GM18951 (cell line): ENCODE data around the gene LSM4.
"Not testable (repeated sequence)": the region's sequence is repeated elsewhere in the genome, so short reads cannot be mapped to it uniquely, and the experiment has no call there.

Experiments used
- POLR2A ChIP-seq: IDR thresholded peaks from 4 replicates; pipeline ENCODE4 v1.6.1; 2011; ENCODE audit warnings: mild to moderate bottlenecking; ENCODE audit not compliant: insufficient read length, insufficient read depth; ENCODE audit errors: extremely low read depth
- in situ Hi-C: fragments of 300-500 bp; cut with MboI; formaldehyde crosslinking; loops from one replicate; pipeline ENCODE4 v1.12.0; 2022; ENCODE audit warnings: low sequenced_read_pairs, mixed read lengths, inconsistent platforms; ENCODE audit not compliant: unreplicated experiment

Gene LSM4

GRCh38 chr19:18333680-18334079, 10.8 kb upstream of the LSM4 start:
- in situ Hi-C loops: no loop called here
- no peak for TF ChIP-seq POLR2A

GRCh38 chr19:18332917-18333530, 10.1 kb upstream of the LSM4 start:
- TF ChIP-seq POLR2A: no peak

GRCh38 chr19:18330868-18331267, 8.0 kb upstream of the LSM4 start:
- in situ Hi-C loops: no loop called here
- no peak for TF ChIP-seq POLR2A

More at GRCh38 chr19:18332917-18333530, 10.1 kb upstream of the LSM4 start:
- in situ Hi-C loops: no loop called here

GRCh38 chr19:18329035-18329376, 6.1 kb upstream of the LSM4 start:
- in situ Hi-C loops: loop anchor here (5.0 kb wide), 1 partner anchor 52 kb away; no protein-coding TSS in a partner anchor
- TF ChIP-seq POLR2A: no peak

- in situ Hi-C loops: loop anchor here (5.0 kb wide), 1 partner anchor 51 kb away; no protein-coding TSS in a partner anchor
Measured at GRCh38 chr19:18328340-18329034, 5.6 kb upstream of the LSM4 start.

GRCh38 chr19:18326772-18327171, 3.9 kb upstream of the LSM4 start:
- in situ Hi-C loops: loop anchor here (5.0 kb wide), 1 partner anchor 49 kb away; no protein-coding TSS in a partner anchor
- TF ChIP-seq POLR2A: no peak

More at GRCh38 chr19:18328340-18329034, 5.6 kb upstream of the LSM4 start:
- peak; percentile 46 for TF ChIP-seq POLR2A

- in situ Hi-C loops: not testable (repeated sequence)
Measured at GRCh38 chr19:18324373-18324731, 1.5 kb upstream of the LSM4 start.

- no peak for TF ChIP-seq POLR2A
- in situ Hi-C loops: no loop called here
Measured at GRCh38 chr19:18322318-18322758, 538 bp downstream of the LSM4 start.

- in situ Hi-C loops: no loop called here
Measured at GRCh38 chr19:18321734-18322102, 1.2 kb downstream of the LSM4 start.

GRCh38 chr19:18320865-18321733, 1.8 kb downstream of the LSM4 start:
- no peak for TF ChIP-seq POLR2A
- in situ Hi-C loops: no loop called here

More at GRCh38 chr19:18321734-18322102, 1.2 kb downstream of the LSM4 start:
- TF ChIP-seq POLR2A: no peak

- TF ChIP-seq POLR2A: no peak
- in situ Hi-C loops: no loop called here
Measured at GRCh38 chr19:18319591-18320135, 3.2 kb downstream of the LSM4 start.

- in situ Hi-C loops: no loop called here
- TF ChIP-seq POLR2A: peak; percentile 14
Measured at GRCh38 chr19:18317961-18318800, 4.7 kb downstream of the LSM4 start.

- no peak for TF ChIP-seq POLR2A
- in situ Hi-C loops: no loop called here
Measured at GRCh38 chr19:18313398-18313797, 9.5 kb downstream of the LSM4 start.

GRCh38 chr19:18312092-18312534, 10.8 kb downstream of the LSM4 start:
- no peak for TF ChIP-seq POLR2A
- in situ Hi-C loops: no loop called here
